ENCODE results near the gene ABCC12.

ABCC12 gene

GRCh38 chr16:48166617-48167016 lies 10.8 kb upstream of the ABCC12 start:
- in situ Hi-C loops (cut with MboI; ENCODE audit: low sequenced_read_pairs), result loop anchor here (10.0 to 25.0 kb wide), 2 partner anchors 1029 to 1212 kb away; partner anchors contain the start of gene NETO2

GRCh38 chr16:48165961-48166578 lies 10.3 kb upstream of the ABCC12 start:
- in situ Hi-C loops (cut with MboI; ENCODE audit: low sequenced_read_pairs), result loop anchor here (10.0 to 25.0 kb wide), 2 partner anchors 1029 to 1211 kb away; partner anchors contain the start of gene NETO2

GRCh38 chr16:48164907-48165715 lies 9.3 kb upstream of the ABCC12 start:
- in situ Hi-C loops (cut with MboI; ENCODE audit: low sequenced_read_pairs), result loop anchor here (10.0 to 25.0 kb wide), 2 partner anchors 1028 to 1210 kb away; partner anchors contain the start of gene NETO2

GRCh38 chr16:48162839-48163410 lies 7.1 kb upstream of the ABCC12 start:
- in situ Hi-C loops (cut with MboI; ENCODE audit: low sequenced_read_pairs), result loop anchor here (10.0 to 25.0 kb wide), 2 partner anchors 1026 to 1208 kb away; partner anchors contain the start of gene NETO2

GRCh38 chr16:48161906-48162305 lies 6.1 kb upstream of the ABCC12 start:
- in situ Hi-C loops (cut with MboI; ENCODE audit: low sequenced_read_pairs), result loop anchor here (10.0 to 25.0 kb wide), 2 partner anchors 1025 to 1207 kb away; partner anchors contain the start of gene NETO2

- in situ Hi-C loops (cut with MboI; ENCODE audit: low sequenced_read_pairs), result loop anchor here (10.0 to 25.0 kb wide), 2 partner anchors 1023 to 1206 kb away; partner anchors contain the start of gene NETO2
Observed at GRCh38 chr16:48160575-48160974, 4.8 kb upstream of the ABCC12 start.

GRCh38 chr16:48158296-48158695 lies 2.5 kb upstream of the ABCC12 start:
- in situ Hi-C loops (cut with MboI; ENCODE audit: low sequenced_read_pairs), result loop anchor here (25.0 kb wide), 1 partner anchor 1021 kb away; the partner anchor contains the start of gene NETO2

GRCh38 chr16:48157794-48158193 lies 2.0 kb upstream of the ABCC12 start:
- in situ Hi-C loops (cut with MboI; ENCODE audit: low sequenced_read_pairs), result loop anchor here (25.0 kb wide), 1 partner anchor 1020 kb away; the partner anchor contains the start of gene NETO2

GRCh38 chr16:48157302-48157701 lies 1.5 kb upstream of the ABCC12 start:
- in situ Hi-C loops (cut with MboI; ENCODE audit: low sequenced_read_pairs), result loop anchor here (25.0 kb wide), 1 partner anchor 1020 kb away; the partner anchor contains the start of gene NETO2

GRCh38 chr16:48156790-48157209 lies 1.0 kb upstream of the ABCC12 start:
- in situ Hi-C loops (cut with MboI; ENCODE audit: low sequenced_read_pairs), result loop anchor here (25.0 kb wide), 1 partner anchor 1019 kb away; the partner anchor contains the start of gene NETO2

GRCh38 chr16:48153774-48154173 lies 2.0 kb downstream of the ABCC12 start:
- in situ Hi-C loops (cut with MboI; ENCODE audit: low sequenced_read_pairs), result loop anchor here (25.0 kb wide), 1 partner anchor 1016 kb away; the partner anchor contains the start of gene NETO2

GRCh38 chr16:48152226-48152625 lies 3.6 kb downstream of the ABCC12 start:
- in situ Hi-C loops (cut with MboI; ENCODE audit: low sequenced_read_pairs), result loop anchor here (25.0 kb wide), 1 partner anchor 1015 kb away; the partner anchor contains the start of gene NETO2

- in situ Hi-C loops (cut with MboI; ENCODE audit: low sequenced_read_pairs), result loop anchor here (25.0 kb wide), 1 partner anchor 1013 kb away; the partner anchor contains the start of gene NETO2
Observed at GRCh38 chr16:48150707-48151106, 5.1 kb downstream of the ABCC12 start.

GRCh38 chr16:48146710-48147109 lies 9.1 kb downstream of the ABCC12 start:
- in situ Hi-C loops (cut with MboI; ENCODE audit: low sequenced_read_pairs), result no loop called here

- in situ Hi-C loops (cut with MboI; ENCODE audit: low sequenced_read_pairs), result no loop called here
Observed at GRCh38 chr16:48146131-48146530, 9.7 kb downstream of the ABCC12 start.

GRCh38 chr16:48143812-48144368 lies 11.9 kb downstream of the ABCC12 start:
- in situ Hi-C loops (cut with MboI; ENCODE audit: low sequenced_read_pairs), result no loop called here

GRCh38 chr16:48140821-48141220 lies 15.0 kb downstream of the ABCC12 start:
- in situ Hi-C loops (cut with MboI; ENCODE audit: low sequenced_read_pairs), result no loop called here

GRCh38 chr16:48139517-48139916 lies 16.3 kb downstream of the ABCC12 start:
- in situ Hi-C loops (cut with MboI; ENCODE audit: low sequenced_read_pairs), result no loop called here

- in situ Hi-C loops (cut with MboI; ENCODE audit: low sequenced_read_pairs), result no loop called here
Observed at GRCh38 chr16:48138543-48138942, 17.2 kb downstream of the ABCC12 start.

- in situ Hi-C loops (cut with MboI; ENCODE audit: low sequenced_read_pairs), result no loop called here
Observed at GRCh38 chr16:48137822-48138221, 18.0 kb downstream of the ABCC12 start.

All from HL-60/S4 (cell line).